ENCODE results near the gene RNGTT.

- TF ChIP-seq CTCF (optimal IDR thresholded peaks at IDR 0.05 in 1 of 3, IDR thresholded peaks at IDR 0.05 in 1 of 3, conservative IDR thresholded peaks at IDR 0.05 in 1 of 3; ENCODE audit: extremely low read depth in 1 of 3, insufficient read depth in 2 of 3, low read length in 3 of 3): no peak
- TF ChIP-seq EZH2 (IDR thresholded peaks at IDR 0.05; ENCODE audit: low read length): no peak
Measured at GRCh38 chr6:88848870-88849269, 114.5 kb downstream of the RNGTT start.
